GM18519 (cell line): ENCODE results near the gene WDR43.

Experiments
- ATAC-seq: cut with Tn5 transposase; IDR thresholded peaks from one replicate; pipeline ENCODE4 v1.9.1; 2021; ENCODE audit warnings: mild to moderate bottlenecking, moderate library complexity; ENCODE audit not compliant: unreplicated experiment, low FRiP score

Gene WDR43, protein sequence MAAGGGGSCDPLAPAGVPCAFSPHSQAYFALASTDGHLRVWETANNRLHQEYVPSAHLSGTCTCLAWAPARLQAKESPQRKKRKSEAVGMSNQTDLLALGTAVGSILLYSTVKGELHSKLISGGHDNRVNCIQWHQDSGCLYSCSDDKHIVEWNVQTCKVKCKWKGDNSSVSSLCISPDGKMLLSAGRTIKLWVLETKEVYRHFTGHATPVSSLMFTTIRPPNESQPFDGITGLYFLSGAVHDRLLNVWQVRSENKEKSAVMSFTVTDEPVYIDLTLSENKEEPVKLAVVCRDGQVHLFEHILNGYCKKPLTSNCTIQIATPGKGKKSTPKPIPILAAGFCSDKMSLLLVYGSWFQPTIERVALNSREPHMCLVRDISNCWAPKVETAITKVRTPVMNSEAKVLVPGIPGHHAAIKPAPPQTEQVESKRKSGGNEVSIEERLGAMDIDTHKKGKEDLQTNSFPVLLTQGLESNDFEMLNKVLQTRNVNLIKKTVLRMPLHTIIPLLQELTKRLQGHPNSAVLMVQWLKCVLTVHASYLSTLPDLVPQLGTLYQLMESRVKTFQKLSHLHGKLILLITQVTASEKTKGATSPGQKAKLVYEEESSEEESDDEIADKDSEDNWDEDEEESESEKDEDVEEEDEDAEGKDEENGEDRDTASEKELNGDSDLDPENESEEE

DNA sequence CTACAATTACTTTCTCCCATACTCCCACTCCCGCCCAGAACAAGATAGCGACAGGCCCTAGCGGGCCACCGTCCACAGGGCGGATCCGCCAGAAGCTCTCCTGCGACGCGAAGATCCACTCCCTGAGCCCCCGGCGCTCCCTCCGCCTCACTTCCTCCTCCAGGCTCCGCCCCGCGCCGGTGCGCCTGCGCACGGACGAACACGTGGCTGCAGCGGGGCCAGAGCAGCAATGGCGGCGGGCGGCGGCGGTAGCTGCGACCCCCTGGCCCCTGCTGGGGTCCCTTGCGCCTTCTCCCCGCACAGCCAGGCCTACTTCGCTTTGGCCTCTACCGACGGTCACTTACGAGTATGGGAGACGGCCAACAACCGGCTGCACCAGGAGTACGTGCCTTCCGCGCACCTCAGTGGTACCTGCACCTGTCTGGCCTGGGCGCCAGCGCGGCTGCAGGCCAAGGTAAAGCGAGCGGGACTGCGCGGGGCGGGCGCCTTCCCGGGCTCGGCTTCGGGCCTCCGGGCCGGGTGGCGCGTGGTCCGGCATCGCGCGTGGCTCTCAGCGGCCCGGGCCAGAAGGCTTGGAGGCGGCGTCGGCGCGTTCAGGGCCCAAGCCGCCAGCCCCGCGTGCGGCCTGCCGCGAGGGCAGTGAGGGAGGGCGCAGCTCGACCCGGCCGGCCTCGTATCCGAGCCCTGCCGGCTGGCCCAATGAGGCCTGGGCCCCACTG is at the start of gene WDR43:
WDR43 (plus strand) TSS at position 198 of the 719 bp plus-strand sequence; CDS start at position 230, 32 bp downstream.
- peak; percentile 74 for ATAC-seq

DNA sequence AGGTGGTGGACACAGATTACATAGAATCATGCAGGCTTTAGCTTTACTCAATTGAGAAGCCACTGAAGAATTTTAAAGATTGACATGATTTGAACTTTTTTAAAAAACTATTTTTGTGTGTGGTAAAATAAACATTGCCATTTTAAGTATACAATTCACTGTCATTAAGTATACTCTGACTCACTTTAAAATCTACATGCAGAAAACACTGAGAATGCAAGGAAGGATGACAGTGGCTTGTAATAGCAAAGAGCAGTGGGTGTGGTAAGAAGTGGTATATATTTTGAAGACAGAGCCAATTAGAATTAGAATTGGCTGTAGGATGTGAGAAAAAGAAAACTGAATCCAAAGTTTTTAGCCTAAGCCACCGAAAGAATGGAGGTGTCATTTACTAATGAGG is 39.3 kb upstream of the WDR43 start:
- ATAC-seq, result no peak

DNA sequence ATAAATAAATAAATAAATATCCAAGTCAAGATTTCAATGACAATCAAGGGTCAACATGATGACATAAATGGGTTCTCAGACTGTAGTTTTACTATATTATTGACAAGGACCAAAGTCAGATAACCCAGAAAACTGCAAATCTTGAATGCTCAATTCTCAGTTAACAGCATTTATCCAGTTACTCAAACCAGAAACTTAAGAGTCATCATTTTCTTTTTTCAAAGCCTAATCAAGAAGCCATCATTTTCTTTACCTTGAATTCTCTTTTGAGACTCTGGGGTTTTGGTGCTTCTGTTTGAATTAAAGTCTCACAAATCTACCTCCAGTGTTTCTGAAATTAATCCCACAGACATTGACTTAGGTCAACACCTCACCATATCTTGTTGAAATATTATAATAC is 38.5 kb upstream of the WDR43 start:
- no peak for ATAC-seq

DNA sequence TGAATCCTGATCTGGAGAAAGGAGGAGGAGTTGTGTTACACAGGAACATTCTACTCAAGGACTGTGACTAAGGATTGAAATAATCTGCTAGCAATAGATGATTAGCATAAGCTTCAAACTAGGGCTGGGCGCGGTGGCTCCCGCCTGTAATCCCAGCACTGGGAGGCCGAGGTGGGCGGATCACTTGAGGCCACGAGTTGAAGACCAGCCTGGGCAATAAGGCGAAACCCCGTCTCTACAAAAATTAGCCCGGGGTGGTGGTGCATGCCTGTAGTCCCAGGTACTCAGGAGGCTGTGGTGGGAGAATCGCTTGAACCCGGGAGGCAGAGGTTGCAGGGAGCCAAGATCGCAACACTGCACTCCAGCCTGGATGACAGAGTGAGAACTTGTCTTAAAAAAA is 25.9 kb upstream of the WDR43 start:
- no peak for ATAC-seq

DNA sequence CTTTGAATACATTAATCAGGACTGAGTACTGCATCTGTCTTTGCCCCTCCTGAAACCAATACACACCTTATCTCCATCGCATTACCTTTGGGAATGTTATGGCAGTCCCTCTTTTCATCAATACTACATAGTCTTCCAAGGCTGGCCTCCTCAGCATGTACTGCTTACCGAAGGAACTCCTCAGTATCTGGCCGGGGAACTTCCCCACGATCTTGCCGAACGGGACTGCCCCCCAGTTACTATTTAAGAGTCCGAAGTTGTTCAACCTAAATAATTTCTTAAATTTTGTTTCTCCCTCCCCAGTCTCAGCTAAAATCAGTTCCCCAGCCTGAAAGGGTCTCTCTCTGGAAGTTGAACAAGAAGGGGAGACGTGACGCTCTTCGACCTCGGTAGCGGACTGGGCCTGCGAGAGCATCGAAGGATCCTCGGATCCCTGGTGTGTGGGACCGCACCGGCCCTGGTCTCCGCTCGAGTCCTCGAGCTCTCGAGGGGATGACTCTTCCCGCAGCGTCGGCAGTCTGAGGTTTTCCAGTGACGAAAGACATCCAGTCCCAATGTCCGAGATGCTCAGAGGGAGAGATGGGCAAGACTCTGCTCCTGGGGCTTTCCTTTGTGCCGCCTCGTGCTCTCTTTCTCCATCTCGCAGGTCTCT is 24.8 kb upstream of the WDR43 start:
- no peak for ATAC-seq

DNA sequence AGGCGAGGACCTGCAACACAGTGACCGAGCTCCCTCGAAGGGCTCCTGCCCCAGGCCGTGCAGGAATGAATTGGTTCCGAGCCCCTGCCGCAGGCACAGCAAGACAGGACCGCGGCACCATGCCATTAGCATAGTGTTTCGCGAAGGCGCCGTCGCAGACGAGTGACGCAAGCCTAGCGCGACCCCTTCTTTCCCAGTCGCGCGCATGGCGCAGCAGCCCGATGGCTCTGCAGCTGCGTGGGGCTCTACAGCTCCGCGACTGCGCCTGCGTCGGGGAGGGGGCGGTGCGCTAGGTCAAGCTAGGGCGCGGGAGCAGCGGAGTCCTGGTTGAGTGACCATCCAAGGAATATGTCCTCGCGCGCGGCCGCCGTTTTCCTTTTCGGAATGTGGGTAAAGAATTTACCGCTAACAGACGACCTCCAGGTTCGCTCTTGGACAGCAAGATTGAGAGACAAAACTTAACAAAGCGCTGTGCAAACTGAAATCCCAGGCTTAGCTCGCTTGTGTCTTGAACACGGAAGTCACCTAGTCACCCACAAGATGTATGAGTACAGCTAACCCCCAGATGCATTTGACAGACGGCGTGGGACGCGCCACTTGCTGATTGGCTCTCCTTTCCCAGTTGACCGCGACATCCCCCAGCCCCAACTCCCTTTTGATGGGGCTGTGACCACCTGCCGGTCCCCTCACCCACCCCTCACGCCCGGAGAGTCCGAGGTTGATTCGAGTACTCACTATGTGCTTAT is 24.1 kb upstream of the WDR43 start, which contains the start of gene TRMT61B:
TRMT61B (minus strand) TSS at position 164 of the 746 bp plus-strand sequence; CDS start at position 132, 32 bp downstream.
- ATAC-seq, result peak; percentile 77

DNA sequence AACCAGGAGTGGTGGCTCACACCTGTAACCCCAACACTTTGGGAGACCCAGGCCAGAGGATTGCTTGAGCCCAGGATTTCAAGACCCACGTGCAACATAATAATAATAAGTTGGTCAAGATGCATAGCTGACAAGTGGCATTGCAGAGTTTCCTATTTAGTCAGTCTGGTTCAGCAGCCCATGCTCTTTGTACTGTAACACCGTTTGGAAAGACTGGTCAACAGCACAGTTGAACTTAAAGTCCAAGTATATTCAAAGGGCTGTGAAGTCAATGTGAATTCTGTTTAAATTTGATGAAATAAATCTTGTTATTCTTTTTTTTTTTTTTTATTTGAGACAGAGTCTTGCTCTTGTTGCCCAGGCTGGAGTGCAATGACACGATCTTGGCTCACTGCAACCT is 22.8 kb upstream of the WDR43 start:
- no peak for ATAC-seq

DNA sequence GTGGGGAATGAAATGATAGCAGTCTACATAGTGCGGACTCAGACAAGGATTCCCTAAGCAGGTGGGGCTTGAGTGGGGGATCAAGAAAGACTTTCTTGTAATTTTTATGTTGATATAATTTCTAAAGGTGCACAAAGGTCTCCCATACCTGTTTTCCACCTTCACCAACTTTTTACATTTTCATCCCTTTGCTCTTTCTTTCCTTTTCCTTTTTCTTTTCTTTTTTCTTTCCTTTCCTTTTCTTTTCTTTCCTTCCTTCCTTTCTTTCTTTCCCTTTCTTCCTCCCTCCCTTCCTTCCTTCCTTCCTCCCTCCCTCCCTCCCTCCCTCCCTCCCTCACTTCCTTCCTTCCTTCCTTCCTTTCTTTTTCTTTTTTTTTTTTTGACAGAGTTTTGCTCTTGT is 14.3 kb upstream of the WDR43 start:
- ATAC-seq, result no peak

DNA sequence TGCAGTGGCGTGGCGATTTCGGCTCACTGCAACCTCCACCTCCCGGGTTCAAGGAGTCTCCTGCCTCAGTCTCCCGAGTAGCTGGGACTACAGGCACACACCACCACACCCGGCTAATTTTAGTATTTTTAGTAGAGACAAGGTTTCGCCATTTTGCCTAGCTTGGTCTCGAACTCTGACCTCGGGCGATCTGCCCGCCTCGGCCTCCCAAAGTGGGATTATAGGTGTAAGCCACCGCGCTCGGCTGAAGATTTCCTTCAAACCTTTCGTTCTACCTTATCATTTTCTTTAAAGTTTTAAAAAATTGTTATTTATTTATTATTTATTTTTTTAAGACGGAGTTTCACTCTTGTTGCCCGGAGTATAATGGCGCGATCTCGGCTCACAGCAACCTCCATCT is 979 bp upstream of the WDR43 start:
- no peak for ATAC-seq

DNA sequence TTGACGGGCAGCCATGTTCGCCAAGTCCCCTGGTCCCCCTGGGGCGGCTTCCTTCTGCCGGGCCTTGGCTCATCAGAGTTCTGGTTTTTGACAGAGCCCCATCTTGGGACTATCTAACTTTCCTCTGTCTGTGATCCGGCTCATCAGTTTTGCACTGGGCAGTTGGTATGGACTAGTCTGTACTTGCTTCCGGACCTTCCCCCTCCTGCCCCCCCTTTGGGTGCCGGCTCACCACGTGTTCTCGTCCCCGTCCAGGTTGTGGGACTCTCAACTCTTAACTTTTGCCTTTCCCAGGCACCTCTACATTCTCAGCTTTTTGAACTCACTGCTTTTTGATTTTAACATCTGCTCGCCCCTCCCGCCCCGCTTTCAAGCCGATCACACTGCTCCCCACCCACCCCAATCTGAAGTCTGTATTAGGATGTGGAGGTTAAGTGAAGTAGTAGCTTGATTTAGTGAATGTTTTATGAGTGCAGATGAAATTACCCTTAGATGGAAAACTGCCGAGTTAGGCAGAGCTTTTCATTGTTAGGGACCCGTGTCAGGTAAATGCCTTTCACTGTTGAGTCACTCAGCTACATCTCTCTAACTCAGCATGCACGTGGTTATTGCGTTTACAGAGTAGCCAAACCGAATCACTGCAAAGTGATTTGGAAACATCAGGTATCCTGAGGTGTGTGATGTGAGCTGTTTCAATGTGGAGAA is 874 bp downstream of the WDR43 start:
- ATAC-seq, result peak; percentile 11

DNA sequence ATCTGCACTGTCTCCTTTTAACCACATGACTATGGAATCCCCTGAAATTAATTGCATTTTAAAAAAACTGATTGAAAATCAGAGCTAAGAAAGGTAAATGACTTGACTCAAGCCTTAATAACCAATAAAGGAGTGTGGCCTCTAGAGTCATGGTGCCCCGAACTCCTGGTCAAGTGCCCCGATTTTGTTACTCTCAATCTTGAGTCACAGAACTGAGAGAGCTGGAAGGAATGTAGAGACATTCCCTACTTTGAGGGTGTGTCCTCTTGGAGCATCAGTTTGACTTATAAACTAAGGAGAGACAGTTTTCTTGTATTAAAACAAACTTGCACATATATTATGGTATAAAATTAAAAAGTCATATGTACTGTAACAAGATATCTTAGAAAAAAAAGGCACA is 2.4 kb downstream of the WDR43 start:
- no peak for ATAC-seq

DNA sequence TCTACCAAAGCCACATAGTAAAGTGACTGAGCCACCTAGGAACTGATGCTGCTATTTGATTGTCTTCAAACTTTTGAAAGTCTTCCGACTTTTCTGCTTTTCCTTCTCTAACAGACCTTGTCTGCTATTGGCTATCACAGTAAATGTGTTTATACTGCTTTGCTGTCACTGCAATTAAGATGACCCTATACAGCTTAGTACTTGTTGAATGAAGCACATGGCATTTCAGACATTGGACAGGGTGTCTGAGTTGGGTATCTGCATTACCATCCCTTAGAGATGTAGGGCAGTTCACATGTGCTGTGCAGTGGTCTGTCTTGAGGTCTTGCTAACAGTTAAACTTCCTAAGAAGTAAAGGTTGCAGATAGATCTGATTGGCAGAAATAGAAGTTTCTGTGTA is 3.6 kb downstream of the WDR43 start:
- no peak for ATAC-seq

DNA sequence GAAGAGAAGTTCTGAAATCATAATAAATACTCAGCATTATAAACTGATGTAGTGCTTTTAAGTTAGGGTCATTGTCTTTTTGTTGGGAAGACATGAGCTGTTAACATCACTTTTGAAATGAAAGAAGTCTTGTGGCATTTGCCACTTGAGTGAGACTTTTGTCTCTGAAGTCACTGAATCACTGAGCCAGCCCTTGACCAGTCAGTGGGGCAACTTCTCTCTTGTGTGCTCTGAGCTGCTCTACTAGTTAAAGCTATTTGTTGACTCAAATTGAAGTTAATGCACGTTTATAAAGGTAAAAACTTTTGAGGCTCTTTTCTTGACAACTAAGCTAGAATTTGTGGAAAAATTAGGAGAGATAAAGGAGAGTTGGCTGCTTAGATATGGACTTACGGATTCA is 6.7 kb downstream of the WDR43 start:
- no peak for ATAC-seq

DNA sequence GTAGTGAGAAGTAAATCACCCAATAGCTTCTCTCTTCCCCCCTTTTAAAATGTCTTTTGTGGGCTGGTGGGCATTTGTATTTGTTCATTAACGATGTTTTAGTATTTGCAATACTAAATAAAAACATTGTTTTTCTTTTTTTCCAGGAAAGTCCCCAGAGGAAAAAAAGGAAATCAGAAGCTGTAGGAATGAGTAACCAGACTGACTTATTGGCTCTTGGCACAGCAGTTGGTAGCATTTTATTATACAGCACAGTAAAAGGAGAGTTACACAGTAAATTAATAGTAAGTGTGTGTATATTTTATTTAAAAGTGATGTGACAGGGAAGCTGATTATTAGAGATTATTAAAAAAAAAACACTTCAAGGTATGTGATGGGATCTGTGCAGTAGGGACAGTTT is 7.4 kb downstream of the WDR43 start:
- ATAC-seq, result no peak

DNA sequence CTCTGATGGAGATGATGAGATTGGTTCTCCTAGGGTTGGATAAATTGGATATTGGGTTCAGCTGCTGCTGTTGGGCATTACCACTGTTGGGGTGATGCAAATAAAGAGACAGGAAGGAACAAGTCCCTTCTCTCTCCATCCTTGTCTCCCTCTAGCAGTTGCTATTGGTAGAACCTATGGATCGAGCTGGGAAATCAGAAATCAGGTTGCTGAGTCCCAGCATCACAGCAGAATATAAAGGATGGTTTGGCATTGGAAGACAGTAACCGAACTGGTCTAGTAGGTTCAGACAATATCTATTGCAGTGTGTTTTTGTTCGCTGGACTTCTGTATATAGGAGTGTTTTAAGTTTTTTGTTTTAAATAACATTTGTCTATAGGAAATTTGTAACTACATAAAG is 8.1 kb downstream of the WDR43 start:
- no peak for ATAC-seq

DNA sequence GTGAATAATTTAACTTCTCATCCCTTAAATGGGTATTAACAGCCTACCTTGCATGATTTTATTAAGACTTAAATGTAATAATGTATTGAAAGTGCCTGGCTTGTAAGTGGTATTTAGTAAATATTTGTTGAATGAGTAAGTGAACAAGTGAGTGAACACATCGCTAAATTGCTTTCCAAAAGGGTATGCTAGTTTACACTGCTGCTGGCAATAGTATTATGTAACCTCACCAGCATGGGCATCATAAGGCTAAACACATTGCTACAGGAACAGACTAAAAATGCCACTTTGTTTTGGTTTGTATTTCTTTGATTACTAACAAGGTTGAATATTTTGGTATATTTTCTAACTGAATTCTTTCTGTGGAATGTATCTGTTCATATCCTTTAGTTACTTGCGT is 9.8 kb downstream of the WDR43 start:
- ATAC-seq, result no peak

DNA sequence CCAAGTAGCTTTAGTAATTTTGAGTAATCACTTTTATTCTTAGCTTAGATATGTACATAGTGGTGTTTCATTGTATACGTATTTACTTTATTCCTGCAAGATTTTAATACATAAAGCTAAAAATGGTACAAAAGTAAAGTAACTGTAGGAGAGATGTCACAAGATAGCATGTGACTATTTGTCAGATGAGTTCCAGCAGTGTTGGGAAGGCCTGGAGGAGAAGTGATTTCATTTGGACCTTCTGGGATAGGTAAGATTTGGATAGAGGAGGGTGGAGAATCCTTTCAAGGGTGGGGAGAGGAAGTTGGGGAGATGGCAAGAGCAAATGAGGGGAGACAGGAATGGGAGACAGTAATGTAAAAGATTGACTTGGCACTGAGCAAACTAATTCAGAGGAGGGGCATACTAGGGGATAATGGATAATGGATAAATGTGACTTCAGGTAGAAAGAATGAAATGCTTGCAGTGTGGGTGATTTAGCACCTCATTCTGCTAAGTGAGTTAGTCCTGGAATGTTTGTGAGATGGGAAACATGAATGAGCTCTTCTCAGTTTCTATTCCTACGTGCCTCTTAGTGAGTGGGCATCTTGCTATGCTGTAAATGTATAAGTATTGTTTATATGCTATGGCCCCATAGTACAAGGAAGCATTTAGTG is 10.5 kb downstream of the WDR43 start:
- no peak for ATAC-seq

DNA sequence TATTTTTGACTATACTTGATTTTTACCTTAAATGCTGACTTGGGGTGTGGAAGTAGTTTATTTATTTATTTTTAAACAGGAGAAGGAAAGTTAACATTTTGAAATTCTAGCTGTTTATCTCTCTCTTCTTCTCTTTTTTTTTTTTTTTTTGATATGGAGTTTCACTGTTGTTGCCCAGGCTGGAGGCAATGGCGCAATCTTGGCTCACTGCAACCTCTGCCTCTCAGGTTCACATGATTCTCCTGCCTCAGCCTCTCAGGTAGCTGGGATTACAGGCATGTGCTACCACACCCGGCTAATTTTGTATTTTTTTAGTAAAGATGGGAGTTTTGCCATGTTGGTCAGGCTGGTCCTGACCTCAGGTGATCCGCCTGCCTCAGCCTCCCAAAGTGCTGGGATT is 11.1 kb downstream of the WDR43 start:
- ATAC-seq, result no peak

DNA sequence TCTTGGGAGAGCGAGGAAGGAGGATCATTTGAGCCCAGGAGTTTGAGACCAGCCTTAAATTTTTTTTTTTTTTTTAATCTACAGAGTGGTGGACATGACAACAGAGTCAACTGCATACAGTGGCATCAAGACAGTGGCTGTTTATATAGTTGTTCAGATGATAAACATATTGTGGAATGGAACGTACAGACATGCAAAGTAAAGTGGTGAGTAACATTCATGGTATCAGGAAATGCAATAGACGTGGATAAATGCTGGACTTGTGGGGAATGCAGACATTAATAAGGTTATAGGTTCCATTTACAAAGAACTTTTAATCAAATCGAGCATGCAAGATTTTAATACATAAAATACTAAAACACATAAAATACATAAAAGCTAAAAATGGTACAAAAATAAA is 11.9 kb downstream of the WDR43 start:
- ATAC-seq, result no peak
